ENCODE data around the gene MAPK14.

The MAPK14 gene

GRCh38 chr6:36120539-36120938, 92.9 kb downstream of the MAPK14 start:
- Histone ChIP-seq H3K9me2 (replicated peaks; ENCODE audit: insufficient read depth, low read length) (no peaks in the 10 kb centered on the region), H3K79me2 (ENCODE audit: low read length) (no peaks in the 10 kb centered on the region), H3K36me3 (replicated peaks; ENCODE audit: insufficient read depth, low read length) (no peaks in the 10 kb centered on the region), H3K4me3 (ENCODE audit: low read length) (no peak overlapping the region), H3K4me2 (ENCODE audit: low read depth, low read length) (peak overlapping the region; percentile 30; the same call in 1 of the 2 replicates), H3K9ac (ENCODE audit: low read length) (no peak overlapping the region), H3K9me3 (replicated peaks; ENCODE audit: insufficient read depth, low read length) (no peaks in the 10 kb centered on the region), H3K27me3 (replicated peaks; ENCODE audit: insufficient read depth, low read length) (no peaks in the 10 kb centered on the region), H3K4me1 (ENCODE audit: low read length) (peaks cover 29% of the 10 kb centered on the region), H3K27ac (ENCODE audit: low read length) (peak overlapping the region; percentile 45; the same call in 1 of the 2 replicates), H2AFZ (ENCODE audit: low read length) (no peak overlapping the region), H3F3A (ENCODE audit: insufficient read depth, low read length) (peaks cover 4% of the 10 kb centered on the region), H4K20me1 (ENCODE audit: insufficient read depth, low read length) (no peaks in the 10 kb centered on the region)
- DNase-seq: peak; percentile 36
- TF ChIP-seq EZH2 (optimal IDR thresholded peaks at IDR 0.05; ENCODE audit: low read depth, low read length) (no peak), EZH2phosphoT487 (IDR thresholded peaks at IDR 0.05; ENCODE audit: low read length) (no peak), CTCF (IDR thresholded peaks at IDR 0.05; ENCODE audit: low read length) (no peak)

GRCh38 chr6:36120979-36121786, 93.6 kb downstream of the MAPK14 start:
- H3K4me1 ChIP-seq (ENCODE audit: low read length): peaks cover 23% of the 10 kb centered on the region
- H3K4me2 ChIP-seq (ENCODE audit: low read depth, low read length): peak overlapping the region; percentile 30; the same call in 1 of the 2 replicates
- no peaks in the 10 kb centered on the region for H3K27me3 ChIP-seq (replicated peaks; ENCODE audit: insufficient read depth, low read length)
- H3K9ac ChIP-seq (ENCODE audit: low read length): no peak overlapping the region
- no peaks in the 10 kb centered on the region for H3K79me2 ChIP-seq (ENCODE audit: low read length)
- H3K9me3 ChIP-seq (replicated peaks; ENCODE audit: insufficient read depth, low read length): no peaks in the 10 kb centered on the region
- no peaks in the 10 kb centered on the region for H4K20me1 ChIP-seq (ENCODE audit: insufficient read depth, low read length)
- H2AFZ ChIP-seq (ENCODE audit: low read length): no peak overlapping the region
- H3K36me3 ChIP-seq (replicated peaks; ENCODE audit: insufficient read depth, low read length): no peaks in the 10 kb centered on the region
- H3K27ac ChIP-seq (ENCODE audit: low read length): peak overlapping the region; percentile 45; the same call in 1 of the 2 replicates
- H3K9me2 ChIP-seq (replicated peaks; ENCODE audit: insufficient read depth, low read length): no peaks in the 10 kb centered on the region
- peak; percentile 22 for DNase-seq
- H3F3A ChIP-seq (ENCODE audit: insufficient read depth, low read length): peaks cover 4% of the 10 kb centered on the region
- TF ChIP-seq CTCF (IDR thresholded peaks at IDR 0.05; ENCODE audit: low read length): no peak
- TF ChIP-seq EZH2 (optimal IDR thresholded peaks at IDR 0.05; ENCODE audit: low read depth, low read length): no peak
- no peak for TF ChIP-seq EZH2phosphoT487 (IDR thresholded peaks at IDR 0.05; ENCODE audit: low read length)
- no peak overlapping the region for H3K4me3 ChIP-seq (ENCODE audit: low read length)

DNA sequence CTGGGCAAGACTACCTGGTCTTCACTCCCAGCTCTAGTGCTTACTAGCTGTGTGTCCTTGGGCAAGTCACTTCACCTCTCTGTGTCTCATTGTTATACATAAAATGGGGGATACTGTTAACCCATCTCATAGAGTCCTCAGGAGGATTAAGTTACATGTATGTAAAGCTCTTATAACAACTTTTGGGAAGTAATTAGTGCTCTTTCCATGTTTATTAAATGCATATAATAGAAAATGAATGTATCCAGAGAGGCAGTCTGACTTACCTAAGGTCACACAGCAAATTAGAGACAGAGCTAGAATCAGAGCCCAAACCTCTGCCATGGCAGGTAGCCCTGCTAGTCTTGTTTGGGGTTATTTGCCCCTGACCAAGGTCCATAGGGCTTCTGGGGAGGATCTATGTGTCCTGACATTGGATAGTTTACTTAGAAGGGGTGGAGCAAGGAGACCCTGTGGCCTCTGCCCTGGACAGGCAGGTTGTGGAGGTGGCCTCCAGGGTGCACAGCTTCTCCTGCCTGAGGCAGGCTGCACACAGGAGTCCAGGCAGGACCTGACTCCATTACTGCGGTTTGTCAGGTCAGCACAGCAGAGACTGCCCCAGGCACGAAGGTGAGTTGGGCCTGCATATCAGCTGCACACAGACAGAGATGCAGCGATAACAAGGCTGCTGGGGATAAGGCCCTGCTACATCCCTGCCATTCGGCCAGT, 94.3 kb downstream of the MAPK14 start:
- Histone ChIP-seq H3K9me3 (replicated peaks; ENCODE audit: insufficient read depth, low read length) (no peaks in the 10 kb centered on the region), H3K4me3 (ENCODE audit: low read length) (no peak overlapping the region), H3K9ac (ENCODE audit: low read length) (no peak overlapping the region), H4K20me1 (ENCODE audit: insufficient read depth, low read length) (no peaks in the 10 kb centered on the region), H3K79me2 (ENCODE audit: low read length) (no peaks in the 10 kb centered on the region), H3K36me3 (replicated peaks; ENCODE audit: insufficient read depth, low read length) (no peaks in the 10 kb centered on the region), H3K27me3 (replicated peaks; ENCODE audit: insufficient read depth, low read length) (no peaks in the 10 kb centered on the region), H3K27ac (ENCODE audit: low read length) (no peak overlapping the region), H3K4me1 (ENCODE audit: low read length) (peaks cover 16% of the 10 kb centered on the region), H3K4me2 (ENCODE audit: low read depth, low read length) (no peak overlapping the region), H3K9me2 (replicated peaks; ENCODE audit: insufficient read depth, low read length) (no peaks in the 10 kb centered on the region), H3F3A (ENCODE audit: insufficient read depth, low read length) (peaks cover 4% of the 10 kb centered on the region; the same call in 1 of the 2 replicates), H2AFZ (ENCODE audit: low read length) (no peak overlapping the region)
- TF ChIP-seq EZH2 (optimal IDR thresholded peaks at IDR 0.05; ENCODE audit: low read depth, low read length): no peak
- no peak for TF ChIP-seq EZH2phosphoT487 (IDR thresholded peaks at IDR 0.05; ENCODE audit: low read length)
- TF ChIP-seq CTCF (IDR thresholded peaks at IDR 0.05; ENCODE audit: low read length): no peak
- DNase-seq: no peak

Data from MM.1S (cell line).